ENCODE measurements around the gene LRRC8B.

The LRRC8B gene

DNA sequence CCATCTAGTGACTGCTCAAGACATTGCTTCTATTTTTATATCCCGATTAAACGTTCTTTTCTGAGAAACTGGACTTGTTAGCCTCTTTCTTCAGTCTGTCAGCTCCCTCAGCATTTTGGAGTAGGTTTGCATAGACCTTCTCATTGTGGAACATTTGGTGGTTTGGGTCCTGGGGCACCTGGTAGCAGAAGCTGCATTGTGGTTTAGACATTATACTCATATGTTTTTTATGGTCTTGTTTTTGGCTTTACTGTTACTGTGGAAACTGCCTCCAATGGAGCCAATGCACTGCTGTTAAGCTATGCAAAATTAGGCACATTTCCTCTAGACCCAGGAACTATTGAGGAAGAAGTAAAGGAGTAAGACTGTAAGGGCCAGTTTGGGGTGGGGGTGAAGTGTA, 36.7 kb upstream of the LRRC8B start:
- no peak for DNase-seq (ENCODE audit: low read depth)
- H3K4me3 ChIP-seq (ENCODE audit: low read depth, low read length), result no peak overlapping the region
- TF ChIP-seq, protein P1, sequence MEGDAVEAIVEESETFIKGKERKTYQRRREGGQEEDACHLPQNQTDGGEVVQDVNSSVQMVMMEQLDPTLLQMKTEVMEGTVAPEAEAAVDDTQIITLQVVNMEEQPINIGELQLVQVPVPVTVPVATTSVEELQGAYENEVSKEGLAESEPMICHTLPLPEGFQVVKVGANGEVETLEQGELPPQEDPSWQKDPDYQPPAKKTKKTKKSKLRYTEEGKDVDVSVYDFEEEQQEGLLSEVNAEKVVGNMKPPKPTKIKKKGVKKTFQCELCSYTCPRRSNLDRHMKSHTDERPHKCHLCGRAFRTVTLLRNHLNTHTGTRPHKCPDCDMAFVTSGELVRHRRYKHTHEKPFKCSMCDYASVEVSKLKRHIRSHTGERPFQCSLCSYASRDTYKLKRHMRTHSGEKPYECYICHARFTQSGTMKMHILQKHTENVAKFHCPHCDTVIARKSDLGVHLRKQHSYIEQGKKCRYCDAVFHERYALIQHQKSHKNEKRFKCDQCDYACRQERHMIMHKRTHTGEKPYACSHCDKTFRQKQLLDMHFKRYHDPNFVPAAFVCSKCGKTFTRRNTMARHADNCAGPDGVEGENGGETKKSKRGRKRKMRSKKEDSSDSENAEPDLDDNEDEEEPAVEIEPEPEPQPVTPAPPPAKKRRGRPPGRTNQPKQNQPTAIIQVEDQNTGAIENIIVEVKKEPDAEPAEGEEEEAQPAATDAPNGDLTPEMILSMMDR (conservative IDR thresholded peaks at IDR 0.05; ENCODE audit: low read depth, low read length), result no peak

DNA sequence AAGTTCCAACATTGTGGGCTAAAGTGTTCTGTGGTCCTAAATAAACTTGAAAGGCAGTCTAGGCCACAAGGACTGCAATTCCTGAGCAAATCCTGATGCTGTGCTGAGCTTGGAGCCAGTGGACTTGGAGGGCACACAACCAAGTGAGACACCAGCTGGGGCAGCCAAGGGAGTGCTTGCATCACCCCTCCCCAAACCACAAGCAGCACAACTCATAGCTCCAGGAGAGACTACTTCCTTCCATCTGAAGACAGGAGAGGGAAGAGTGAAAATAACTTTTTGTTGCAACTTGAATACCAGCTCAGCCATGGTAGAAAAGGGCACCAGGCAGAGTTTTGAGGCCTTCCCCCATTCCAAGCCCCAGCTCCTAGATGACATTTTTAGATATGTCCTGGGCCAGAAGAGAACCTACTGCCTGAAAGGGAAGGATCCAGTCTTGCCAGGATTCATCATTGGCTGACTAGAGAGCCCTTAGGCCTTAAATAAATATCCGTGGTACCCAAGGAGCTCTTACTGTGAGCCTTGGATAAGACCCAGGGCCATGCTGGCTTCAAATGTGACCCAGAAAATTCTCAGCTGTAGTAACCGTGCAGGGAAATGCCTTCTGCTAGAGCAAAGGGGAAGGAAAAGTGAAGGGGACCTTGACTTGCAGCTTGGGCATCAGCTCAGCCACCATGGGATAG, 35.4 kb upstream of the LRRC8B start:
- peak; percentile 34 for DNase-seq (ENCODE audit: low read depth)
- no peak overlapping the region for H3K4me3 ChIP-seq (ENCODE audit: low read depth, low read length)
- TF ChIP-seq, protein P1 (conservative IDR thresholded peaks at IDR 0.05; ENCODE audit: low read depth, low read length), result no peak

DNA sequence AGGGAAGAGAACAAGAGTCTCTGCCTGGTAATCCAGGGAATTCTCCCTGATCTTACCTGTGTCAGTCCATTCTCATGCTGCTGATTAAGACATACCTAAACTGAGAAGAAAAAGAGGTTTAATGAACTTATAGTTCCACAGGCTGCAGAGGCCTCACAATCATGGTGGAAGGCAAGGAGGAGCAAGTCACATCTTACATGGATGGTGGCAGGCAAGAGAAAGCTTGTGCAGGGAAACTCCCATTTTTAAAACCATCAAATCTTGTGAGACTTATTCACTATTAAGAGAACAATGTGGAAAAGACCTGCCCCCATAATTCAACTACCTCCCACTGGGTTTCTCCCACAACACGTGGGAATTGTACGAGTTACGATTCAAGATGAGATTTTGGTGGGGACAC, 34.2 kb upstream of the LRRC8B start:
- TF ChIP-seq, protein P1 (conservative IDR thresholded peaks at IDR 0.05; ENCODE audit: low read depth, low read length), result no peak

DNA sequence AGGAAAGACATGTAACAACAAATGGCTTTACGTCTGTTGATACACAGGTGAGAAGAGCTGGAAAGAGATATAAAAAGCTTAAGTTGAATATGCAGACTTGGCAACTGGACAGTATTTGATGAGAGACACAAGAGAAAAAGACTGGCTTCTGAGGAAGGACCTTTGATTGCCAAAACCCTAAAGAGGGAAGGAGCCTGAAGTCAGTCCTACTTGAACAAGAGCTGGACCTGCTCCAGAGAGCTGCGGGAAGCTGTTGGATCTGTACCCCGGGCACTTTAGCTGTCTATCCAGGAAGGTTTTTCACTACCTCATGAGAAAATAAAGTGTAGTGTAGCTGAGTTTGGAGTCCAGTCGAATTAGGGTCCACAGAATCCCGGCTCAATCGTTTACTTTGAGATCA, 25.3 kb upstream of the LRRC8B start:
- no peak overlapping the region for H3K4me3 ChIP-seq (ENCODE audit: low read depth, low read length)
- TF ChIP-seq, protein P1 (conservative IDR thresholded peaks at IDR 0.05; ENCODE audit: low read depth, low read length), result no peak
- no peak for DNase-seq (ENCODE audit: low read depth)

More for the DNA sequence above, 34.2 kb upstream of the LRRC8B start:
- no peak for DNase-seq (ENCODE audit: low read depth)
- no peak overlapping the region for H3K4me3 ChIP-seq (ENCODE audit: low read depth, low read length)

DNA sequence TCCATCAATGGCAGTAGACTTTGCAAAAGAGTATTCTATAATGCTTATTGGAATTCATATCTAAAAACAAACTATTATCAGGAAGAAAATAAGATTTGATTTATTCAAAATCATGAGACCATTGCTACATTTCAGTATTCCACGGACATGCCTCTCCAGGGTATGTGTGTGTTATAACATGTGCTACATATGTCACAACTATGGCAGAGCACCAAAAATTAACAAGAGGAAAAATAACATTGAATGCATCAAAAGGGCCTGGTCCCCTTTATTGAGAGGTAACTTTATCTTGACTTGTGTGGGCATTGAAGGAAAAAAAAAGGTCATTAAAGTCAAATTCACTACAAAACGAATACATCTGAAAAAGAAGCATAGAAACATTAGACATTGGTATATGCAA, 22.6 kb upstream of the LRRC8B start:
- DNase-seq (ENCODE audit: low read depth), result no peak
- TF ChIP-seq, protein P1 (conservative IDR thresholded peaks at IDR 0.05; ENCODE audit: low read depth, low read length), result no peak
- H3K4me3 ChIP-seq (ENCODE audit: low read depth, low read length), result no peak overlapping the region

DNA sequence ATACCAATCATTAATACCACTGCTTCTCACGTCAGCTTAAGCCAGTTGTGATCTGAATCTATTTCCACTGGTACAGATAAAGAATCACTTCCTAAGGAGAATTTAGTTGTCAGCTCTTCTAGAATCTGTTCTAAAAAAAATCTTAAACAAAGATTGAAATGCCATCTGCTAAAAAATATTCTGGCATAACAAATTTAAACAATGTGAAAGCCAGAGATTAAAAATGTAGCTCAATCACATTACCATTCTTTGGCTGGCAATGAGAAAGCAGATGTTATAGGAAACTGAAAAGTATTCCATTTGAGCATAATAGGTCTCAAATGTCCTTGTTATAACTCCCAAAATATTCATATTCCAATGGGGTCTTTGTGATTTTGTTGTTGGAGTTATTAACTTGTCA, 21.7 kb upstream of the LRRC8B start:
- no peak overlapping the region for H3K4me3 ChIP-seq (ENCODE audit: low read depth, low read length)
- no peak for DNase-seq (ENCODE audit: low read depth)

More for the DNA sequence above, 21.7 kb upstream of the LRRC8B start:
- TF ChIP-seq, protein P1 (conservative IDR thresholded peaks at IDR 0.05; ENCODE audit: low read depth, low read length), result no peak
